Activated CD4-positive, alpha-beta memory T cell treated with anti-CD3 and anti-CD28 coated beads for 36 hours (primary cell): Measurements from ENCODE around the gene TMEM237. TPM values are rescaled to one million over a fixed set of nuclear protein-coding genes. Genes with fewer than 3 reads are reported as not detected.

Source experiments
- CTCF ChIA-PET: fragments of 350-600 bp; sonication (Branson Sonifier 250); formaldehyde crosslinking; loops from one replicate; lab custom pipeline; 2021; ENCODE audit warnings: antibody characterized with exemption, inconsistent platforms; lab: Charles Lee
- POLR2A ChIA-PET: fragments of 350-600 bp; sonication (Branson Sonifier 250); formaldehyde crosslinking; loops from one replicate; lab custom pipeline; 2021; ENCODE audit warnings: antibody characterized with exemption; lab: Charles Lee
- DNase-seq: peaks from one replicate; pipeline ENCODE4 v3.0.0-alpha.2; 2020
- H3K27ac Mint-ChIP-seq: one replicate; pipeline ENCODE4 v1.8.0; 2021; ENCODE audit warnings: mixed read lengths
- H3K27me3 Mint-ChIP-seq: one replicate; pipeline ENCODE4 v1.8.0; 2021; ENCODE audit warnings: mixed read lengths
- H3K36me3 Mint-ChIP-seq: one replicate; pipeline ENCODE4 v1.8.0; 2021; ENCODE audit warnings: mixed read lengths
- H3K4me1 Mint-ChIP-seq: one replicate; pipeline ENCODE4 v1.8.0; 2021; ENCODE audit warnings: low read depth, mixed read lengths
- H3K4me3 Mint-ChIP-seq: one replicate; pipeline ENCODE4 v1.8.0; 2021; ENCODE audit warnings: mild to moderate bottlenecking, mixed read lengths
- H3K9me3 Mint-ChIP-seq: one replicate; pipeline ENCODE4 v1.8.0; 2021; ENCODE audit warnings: mixed read lengths
- intact Hi-C: fragments of 100-400 bp; cut with micrococcal nuclease; formaldehyde crosslinking; loops from one replicate; pipeline ENCODE4 v1.15.1; 2023
- total RNA-seq, 2 experiments: library from RNA; stranded (reverse); gene quantifications; one replicate each; pipeline ENCODE4 v1.2.3, GENCODE V29; 2021

TMEM237 gene
- total RNA-seq, 2 experiments from 2014 or later: 15.4 to 18.3 TPM

DNA sequence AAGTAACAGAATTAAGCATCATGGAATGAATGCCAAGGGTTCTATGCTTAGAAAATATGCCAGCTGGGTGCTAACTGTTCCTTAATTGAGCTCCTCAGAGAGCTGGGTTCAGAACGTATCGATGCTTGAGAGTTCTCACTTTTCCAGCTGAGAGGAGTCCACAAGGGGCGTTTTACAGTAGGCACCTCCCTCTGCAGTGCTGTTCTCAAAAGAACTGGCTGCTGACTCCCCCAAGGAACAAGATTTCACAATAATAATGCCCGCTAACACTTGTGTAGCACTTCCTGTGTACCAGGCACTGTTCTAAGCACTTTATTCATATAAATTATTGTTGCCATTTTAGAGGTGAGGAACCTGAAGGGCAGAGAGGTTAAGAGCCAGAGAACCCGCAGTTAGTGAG lies 18.1 kb upstream of the TMEM237 start:
- ChIA-PET CTCF (no interaction called here), POLR2A (no interaction called here)
- H3K4me1 Mint-ChIP-seq: no peaks in the 10 kb centered on the region
- no peaks in the 10 kb centered on the region for H3K9me3 Mint-ChIP-seq
- no peaks in the 10 kb centered on the region for H3K36me3 Mint-ChIP-seq
- H3K27me3 Mint-ChIP-seq: peaks cover 1% of the 10 kb centered on the region
- H3K27ac Mint-ChIP-seq: no peak overlapping the region
- intact Hi-C loops: no loop called here
- H3K4me3 Mint-ChIP-seq: no peak overlapping the region
- DNase-seq: no peak

DNA sequence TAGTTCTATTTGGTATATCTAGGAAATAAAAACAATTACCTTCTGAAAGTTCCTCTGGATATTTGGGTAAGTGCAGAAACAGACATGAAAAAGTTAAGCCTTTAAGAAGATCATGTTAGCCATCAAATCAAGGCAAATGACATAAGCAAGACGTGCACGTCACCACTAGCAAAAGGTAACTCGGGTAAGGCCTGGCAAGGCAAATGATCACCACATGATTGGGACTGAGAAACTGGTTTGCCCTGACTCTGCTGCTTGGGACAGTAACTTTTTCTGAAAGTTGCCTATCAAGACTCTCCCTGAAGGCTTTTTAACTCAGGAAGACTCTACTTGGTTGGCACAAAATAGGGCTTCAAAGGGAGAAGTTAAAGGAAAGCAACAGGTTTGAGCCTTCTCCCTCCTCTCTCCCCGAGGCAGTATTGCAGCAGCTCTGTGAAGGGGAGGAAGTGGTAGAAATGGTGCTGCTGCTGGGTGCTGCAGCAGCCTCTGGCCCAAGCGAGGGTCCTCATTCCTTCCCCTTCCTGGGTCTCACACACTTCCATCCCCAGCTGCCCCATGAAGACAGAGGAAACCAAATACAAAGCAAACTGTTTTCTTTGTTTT lies 17.1 kb upstream of the TMEM237 start:
- Mint-ChIP-seq H3K9me3 (no peaks in the 10 kb centered on the region), H3K4me1 (no peaks in the 10 kb centered on the region), H3K27ac (no peak overlapping the region), H3K27me3 (peaks cover 1% of the 10 kb centered on the region), H3K36me3 (no peaks in the 10 kb centered on the region), H3K4me3 (no peak overlapping the region)
- CTCF ChIA-PET: no interaction called here
- no peak for DNase-seq
- POLR2A ChIA-PET: no interaction called here
- intact Hi-C loops: no loop called here

DNA sequence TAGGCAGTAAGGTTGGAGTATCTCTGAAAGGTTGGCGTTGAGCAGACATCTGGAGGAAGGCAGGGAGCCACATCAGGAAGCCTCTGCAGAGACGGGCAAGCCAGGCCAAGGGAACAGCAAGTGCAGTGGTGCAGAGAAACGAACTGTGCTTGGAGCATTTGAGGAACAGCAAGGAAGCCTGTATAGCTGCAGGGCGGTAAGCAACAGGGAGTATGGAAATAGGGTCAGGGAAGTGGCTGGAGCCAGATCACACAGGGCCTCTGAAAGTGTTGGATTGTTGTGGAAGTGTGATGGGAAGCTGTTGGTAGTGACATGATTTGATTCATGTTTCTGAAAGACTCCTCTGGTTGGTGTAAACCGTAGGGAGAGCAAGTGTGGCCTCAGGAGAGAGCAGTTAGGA lies 13.4 kb upstream of the TMEM237 start:
- Mint-ChIP-seq H3K4me1 (no peaks in the 10 kb centered on the region), H3K4me3 (no peak overlapping the region), H3K36me3 (no peaks in the 10 kb centered on the region), H3K27ac (no peak overlapping the region), H3K27me3 (peaks cover 12% of the 10 kb centered on the region), H3K9me3 (no peaks in the 10 kb centered on the region)
- ChIA-PET CTCF (no interaction called here), POLR2A (no interaction called here)
- intact Hi-C loops: no loop called here
- no peak for DNase-seq

DNA sequence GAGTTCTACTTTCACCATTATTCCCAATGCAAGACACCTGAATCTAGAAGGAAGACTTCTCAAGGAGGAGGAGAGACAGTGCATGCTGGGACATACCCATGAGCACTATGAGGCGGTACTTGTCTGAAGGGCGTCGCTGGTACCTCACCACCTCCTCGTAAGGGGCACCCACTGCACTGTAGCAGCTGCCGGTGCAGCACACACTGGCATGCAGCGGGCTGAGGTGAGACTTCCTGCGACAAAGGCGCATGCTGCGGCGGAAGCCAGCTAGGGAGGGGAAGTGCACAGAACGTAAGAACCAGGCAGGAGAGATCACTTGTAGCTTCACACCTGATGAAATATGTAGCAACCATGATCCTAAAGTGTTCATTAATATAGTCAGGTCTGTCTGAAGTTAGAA lies 12.8 kb upstream of the TMEM237 start:
- ChIA-PET CTCF (interaction anchor here (0.6 kb wide), 1 partner anchor 419 kb away, joined by 3 read pairs; no protein-coding TSS in a partner anchor), POLR2A (no interaction called here)
- no peaks in the 10 kb centered on the region for H3K9me3 Mint-ChIP-seq
- peaks cover 12% of the 10 kb centered on the region for H3K27me3 Mint-ChIP-seq
- H3K4me3 Mint-ChIP-seq: no peak overlapping the region
- no peaks in the 10 kb centered on the region for H3K4me1 Mint-ChIP-seq
- intact Hi-C loops: no loop called here
- no peak for DNase-seq
- no peaks in the 10 kb centered on the region for H3K36me3 Mint-ChIP-seq
- no peak overlapping the region for H3K27ac Mint-ChIP-seq

DNA sequence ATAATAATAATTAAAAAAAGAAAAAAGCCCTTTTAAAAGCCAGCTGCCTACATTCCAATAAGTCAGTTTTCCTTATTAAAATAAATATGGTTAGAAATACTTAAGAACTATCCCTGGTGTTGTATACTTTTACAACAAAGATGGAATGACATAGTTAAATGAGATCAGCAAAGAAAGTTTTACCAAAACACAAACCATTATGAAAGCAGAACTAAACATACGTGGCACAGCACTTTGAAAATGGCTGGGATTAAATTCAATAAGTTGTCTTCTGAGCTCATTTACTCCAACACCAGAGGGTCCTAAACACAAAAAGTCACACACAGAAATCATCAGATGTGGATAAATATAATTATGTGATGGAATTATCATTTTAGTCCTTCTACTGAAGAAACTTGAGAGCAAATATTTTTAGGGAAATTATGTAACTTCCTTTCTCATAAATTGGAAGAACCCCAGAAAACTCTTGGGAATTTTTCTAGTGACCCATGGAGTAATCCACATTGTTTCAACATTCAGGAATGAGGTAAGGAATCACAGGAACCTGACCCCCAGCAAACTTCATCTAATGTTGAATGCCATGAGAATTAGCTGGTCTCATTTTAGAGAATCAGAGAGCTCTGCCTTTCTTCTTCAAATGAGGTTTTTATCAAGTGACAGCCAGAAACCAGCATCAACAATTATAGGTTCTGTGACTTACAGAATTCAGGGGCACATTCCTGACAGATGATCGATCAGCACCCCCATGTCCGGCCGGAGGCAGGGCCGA lies 11.5 kb upstream of the TMEM237 start:
- CTCF ChIA-PET: no interaction called here
- H3K27ac Mint-ChIP-seq: no peak overlapping the region
- POLR2A ChIA-PET: no interaction called here

DNA sequence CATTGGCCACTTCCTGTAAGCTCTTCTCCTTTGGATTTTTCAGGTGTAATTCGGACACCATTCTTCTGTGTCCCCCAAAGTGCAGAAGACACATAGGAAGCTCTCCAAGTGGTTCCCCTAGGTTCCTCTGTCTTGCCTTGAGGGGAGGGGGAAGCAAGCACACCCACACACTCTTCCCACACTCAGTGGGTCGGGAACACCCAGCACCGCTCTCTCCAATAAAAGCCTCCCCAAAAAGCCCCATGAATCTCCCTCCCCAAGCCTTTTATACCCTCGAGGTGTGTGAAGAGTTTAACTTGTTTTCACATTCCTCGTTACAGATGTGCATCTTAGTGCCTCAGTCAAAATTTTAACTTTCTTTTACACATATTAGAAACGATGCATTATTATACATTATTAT lies 9.9 kb upstream of the TMEM237 start:
- Mint-ChIP-seq H3K4me1 (no peaks in the 10 kb centered on the region), H3K36me3 (no peaks in the 10 kb centered on the region), H3K9me3 (no peaks in the 10 kb centered on the region), H3K4me3 (no peak overlapping the region), H3K27ac (no peak overlapping the region), H3K27me3 (peaks cover 15% of the 10 kb centered on the region)
- DNase-seq: no peak
- intact Hi-C loops: no loop called here
- POLR2A ChIA-PET: no interaction called here
- CTCF ChIA-PET: no interaction called here

More for the DNA sequence above, 11.5 kb upstream of the TMEM237 start:
- Mint-ChIP-seq H3K36me3 (no peaks in the 10 kb centered on the region), H3K9me3 (no peaks in the 10 kb centered on the region), H3K4me3 (no peak overlapping the region), H3K4me1 (no peaks in the 10 kb centered on the region), H3K27me3 (peaks cover 16% of the 10 kb centered on the region)
- intact Hi-C loops: no loop called here
- DNase-seq: no peak

DNA sequence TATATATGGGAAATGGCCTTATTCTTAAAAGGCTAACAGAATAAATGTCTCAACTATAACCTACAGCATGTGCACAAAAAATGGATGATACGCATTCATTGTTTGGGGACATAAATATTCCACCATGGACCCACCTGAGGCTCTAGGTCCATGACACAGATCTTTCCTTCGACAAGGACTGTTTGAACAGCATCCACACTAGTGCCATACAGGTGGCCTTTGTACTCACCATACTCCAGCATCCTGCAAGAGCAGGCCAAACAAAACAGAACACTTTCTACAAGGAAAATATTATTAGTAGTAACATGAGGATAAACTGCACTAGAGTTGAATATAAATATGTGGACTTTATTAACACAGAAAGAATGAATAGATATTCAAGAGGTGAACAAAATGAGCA lies 6.1 kb upstream of the TMEM237 start:
- no peaks in the 10 kb centered on the region for H3K9me3 Mint-ChIP-seq

DNA sequence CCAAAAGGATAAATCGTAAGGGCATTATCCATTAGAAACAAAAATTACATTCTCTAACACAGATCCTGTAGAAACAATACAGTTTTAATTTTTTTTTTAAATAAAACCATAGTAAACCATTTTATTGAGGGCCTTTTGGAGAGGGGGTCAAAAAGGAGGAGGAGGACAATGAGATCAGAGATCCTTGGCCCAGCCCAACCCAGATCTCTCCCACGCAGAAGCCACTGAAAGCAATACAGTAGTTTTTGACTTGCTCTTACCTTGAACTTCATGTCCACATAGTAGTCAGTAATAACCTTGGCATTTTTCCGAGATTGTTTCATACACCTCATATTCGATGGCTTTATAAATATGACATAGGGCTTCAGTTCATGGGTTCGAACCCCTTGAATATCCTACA lies 4.1 kb upstream of the TMEM237 start:
- POLR2A ChIA-PET: interaction anchor here (0.6 kb wide), 1 partner anchor 394 kb away, joined by 5 read pairs; no protein-coding TSS in a partner anchor
- no peak overlapping the region for H3K27ac Mint-ChIP-seq
- H3K36me3 Mint-ChIP-seq: no peaks in the 10 kb centered on the region
- H3K27me3 Mint-ChIP-seq: peaks cover 6% of the 10 kb centered on the region
- no peaks in the 10 kb centered on the region for H3K9me3 Mint-ChIP-seq
- no peak overlapping the region for H3K4me3 Mint-ChIP-seq
- CTCF ChIA-PET: no interaction called here
- no peak for DNase-seq
- peaks cover 4% of the 10 kb centered on the region for H3K4me1 Mint-ChIP-seq
- intact Hi-C loops: loop anchor here (10.0 kb wide), 1 partner anchor 533 kb away; the partner anchor contains the start of gene CFLAR

More for the DNA sequence above, 6.1 kb upstream of the TMEM237 start:
- no peaks in the 10 kb centered on the region for H3K36me3 Mint-ChIP-seq
- no peak overlapping the region for H3K27ac Mint-ChIP-seq
- peaks cover 15% of the 10 kb centered on the region for H3K27me3 Mint-ChIP-seq
- intact Hi-C loops: loop anchor here (10.0 kb wide), 1 partner anchor 535 kb away; the partner anchor contains the start of gene CFLAR
- ChIA-PET POLR2A (no interaction called here), CTCF (no interaction called here)
- H3K4me1 Mint-ChIP-seq: no peaks in the 10 kb centered on the region
- no peak for DNase-seq
- H3K4me3 Mint-ChIP-seq: no peak overlapping the region

DNA sequence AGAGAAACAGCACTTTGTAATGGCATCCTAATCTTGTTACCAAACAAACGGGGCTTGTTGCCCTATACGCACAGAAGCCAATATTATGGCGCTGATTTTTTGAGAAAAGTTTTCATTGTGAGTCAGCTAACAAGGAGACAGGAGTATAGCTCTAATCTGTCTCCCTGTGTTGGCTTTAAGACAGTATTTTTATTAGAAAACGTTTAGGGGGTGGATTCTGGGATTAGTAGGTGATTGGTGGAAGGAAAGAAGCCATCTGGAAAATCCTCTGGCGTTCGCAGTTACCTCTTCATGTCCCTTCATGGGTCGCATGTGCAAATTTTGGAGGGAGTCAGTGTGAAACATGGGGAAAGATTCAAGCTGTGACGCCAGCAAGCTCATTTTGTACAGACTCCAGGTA lies 698 bp upstream of the TMEM237 start:
- Mint-ChIP-seq H3K4me1 (peaks cover 10% of the 10 kb centered on the region), H3K9me3 (no peaks in the 10 kb centered on the region), H3K36me3 (peaks cover 3% of the 10 kb centered on the region), H3K27ac (no peak overlapping the region), H3K27me3 (no peaks in the 10 kb centered on the region), H3K4me3 (peak overlapping the region; percentile 87)
- ChIA-PET CTCF (no interaction called here), POLR2A (no interaction called here)
- no peak for DNase-seq
- intact Hi-C loops: loop anchor here (5.0 to 10.0 kb wide), 4 partner anchors 382 to 529 kb away; partner anchors contain the start of genes CASP8, CFLAR and FZD7

DNA sequence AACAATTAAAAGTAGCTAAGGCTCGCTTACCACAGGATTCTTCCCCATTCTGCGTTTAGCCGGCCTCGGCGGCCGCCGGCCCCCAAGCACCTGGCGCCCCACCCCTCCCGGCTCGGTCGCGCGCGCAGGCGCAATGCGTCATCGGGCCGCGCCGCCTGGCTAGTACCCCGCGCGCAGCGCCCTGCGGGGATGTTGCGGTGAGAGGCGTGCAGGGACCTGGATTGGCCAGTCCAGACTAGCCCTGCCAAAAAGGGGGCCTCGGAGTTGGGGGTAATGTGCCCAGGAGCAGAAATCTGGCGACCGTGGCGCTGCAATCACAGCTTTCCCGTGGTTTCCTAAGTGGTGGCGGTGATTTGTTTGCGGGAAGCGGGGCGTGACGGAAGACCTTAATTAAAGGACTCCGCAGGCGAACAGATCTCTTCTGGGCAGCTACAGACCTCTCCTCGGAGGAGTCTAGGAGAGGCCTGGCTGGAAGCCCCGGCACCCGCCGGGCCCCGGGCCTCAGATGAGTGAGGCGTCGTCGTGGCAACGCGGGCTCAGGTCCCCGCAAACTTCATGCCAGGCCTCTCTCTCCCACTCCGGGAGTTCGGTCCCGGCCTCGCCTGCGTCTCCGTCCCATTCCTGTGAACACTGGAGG lies 606 bp downstream of the TMEM237 start:
- H3K9me3 Mint-ChIP-seq: no peaks in the 10 kb centered on the region
- peaks cover 3% of the 10 kb centered on the region for H3K36me3 Mint-ChIP-seq
- CTCF ChIA-PET: interaction anchor here (1.3 kb wide), 1 partner anchor 410 kb away, joined by 4 read pairs; no protein-coding TSS in a partner anchor
- H3K27ac Mint-ChIP-seq: peak overlapping the region; percentile 84
- intact Hi-C loops: loop anchor here (1.0 to 10.0 kb wide), 8 partner anchors 139 to 733 kb away; partner anchors contain the start of genes CASP8, CFLAR, FZD7 and STRADB
- peak overlapping the region; percentile 87 for H3K4me3 Mint-ChIP-seq
- peak; percentile 89 for DNase-seq
- POLR2A ChIA-PET: interaction anchor here (0.6 to 1.5 kb wide), 5 partner anchors 9 to 370 kb away, joined by 3 to 8 read pairs (median 4); partner anchors contain the start of genes ALS2, STRADB and TRAK2
- no peaks in the 10 kb centered on the region for H3K27me3 Mint-ChIP-seq
- peaks cover 10% of the 10 kb centered on the region for H3K4me1 Mint-ChIP-seq

DNA sequence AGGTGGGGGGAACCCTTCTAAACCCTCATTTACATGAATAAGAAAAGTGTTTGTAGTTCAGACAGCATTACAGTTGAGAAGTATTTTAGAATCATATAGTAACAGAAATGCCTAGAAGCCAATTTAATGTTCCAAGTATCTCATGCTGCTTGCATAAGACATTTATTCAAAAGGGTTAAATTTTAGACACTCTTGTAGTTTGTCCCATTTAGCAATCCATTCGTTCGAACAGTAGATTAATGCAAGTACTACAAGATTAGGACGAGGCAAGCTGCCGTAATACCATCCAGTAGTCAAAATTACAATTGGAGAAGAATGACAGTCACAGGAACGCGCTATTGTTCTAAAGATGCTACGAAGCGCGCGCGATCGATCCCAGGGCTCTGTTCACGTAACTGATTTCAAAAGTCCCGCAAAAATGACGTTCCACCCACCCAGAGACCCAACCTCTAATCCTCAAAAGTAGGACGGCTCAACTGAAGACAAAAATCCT lies 1.2 kb downstream of the TMEM237 start:
- no peak for DNase-seq
- intact Hi-C loops: loop anchor here (1.0 to 10.0 kb wide), 8 partner anchors 139 to 733 kb away; partner anchors contain the start of genes CASP8, CFLAR, FZD7 and STRADB
- ChIA-PET POLR2A (interaction anchor here (0.6 to 1.5 kb wide), 3 partner anchors 138 to 369 kb away, joined by 3 to 8 read pairs (median 4); partner anchors contain the start of genes ALS2, STRADB and TRAK2), CTCF (interaction anchor here (1.3 kb wide), 1 partner anchor 410 kb away, joined by 4 read pairs; no protein-coding TSS in a partner anchor)
- peaks cover 10% of the 10 kb centered on the region for H3K4me1 Mint-ChIP-seq
- H3K9me3 Mint-ChIP-seq: no peaks in the 10 kb centered on the region
- peak overlapping the region; percentile 84 for H3K27ac Mint-ChIP-seq
- peak overlapping the region; percentile 87 for H3K4me3 Mint-ChIP-seq
- H3K27me3 Mint-ChIP-seq: no peaks in the 10 kb centered on the region
- H3K36me3 Mint-ChIP-seq: peaks cover 3% of the 10 kb centered on the region
